Pancreas (tissue), 10 donors: ENCODE data around the gene PRRG3. TPM values are rescaled to one million over a fixed set of nuclear protein-coding genes. Genes with fewer than 3 reads are reported as not detected.

Experiments used
- ATAC-seq, 4 donors: fragments of 200-7000 bp; cut with Tn5 transposase; one replicate each; pipeline versions ENCODE4 v1.8.0 to v1.9.1; 2020; ENCODE audit warnings: mild to moderate bottlenecking in 4 of 4, moderate library complexity in 4 of 4
- DNase-seq, 6 donors: peaks; one replicate each; pipeline ENCODE4 v3.0.0-alpha.2; 2020
- FAIRE-seq: peaks from 2 replicates; lab custom pipeline; 2012; peaks lifted over from hg19 to GRCh38; lab: Jason Lieb, UNC
- H3K27ac ChIP-seq, 4 donors: fragments of 200-600 bp; sonication (generic); 1 replicate in 3 of 4; 2 replicates in 1 of 4; pipeline versions ENCODE4 v1.5.0 to v1.8.0; 2020
- H3K27me3 ChIP-seq, 4 donors: fragments of 200-600 bp; one replicate each; pipeline ENCODE4 v1.8.0; 2021
- H3K36me3 ChIP-seq, 3 donors: fragments of 200-600 bp; sonication (generic) in 1 of 3; one replicate each; pipeline versions ENCODE4 v1.5.0 to v1.8.0; 2020 to 2021
- H3K4me1 ChIP-seq, 3 donors: fragments of 200-600 bp; one replicate each; pipeline ENCODE4 v1.8.0; 2021
- H3K4me3 ChIP-seq, 4 donors: fragments of 200-600 bp; sonication (generic) in 2 of 4; one replicate each; pipeline versions ENCODE4 v1.5.0 to v1.8.0; 2020 to 2021
- H3K9me3 ChIP-seq, 4 donors: fragments of 200-600 bp; one replicate each; pipeline ENCODE4 v1.8.0; 2021
- CTCF ChIP-seq, 4 donors: fragments of 200-600 bp; sonication (generic) in 3 of 4; IDR thresholded peaks; one replicate each; pipeline versions ENCODE4 v1.5.0 to v1.8.0; 2021; ENCODE audit warnings: antibody characterized with exemption in 4 of 4
- WGBS, 2 donors: extraction: QIAGEN DNeasy Blood & Tissue Kit; methylation state at CpG; one replicate each; pipeline ENCODE4 v1.1.7; 2013; 5-methylcytosine and 5-hydroxymethylcytosine counted together
- intact Hi-C, 3 donors: fragments of 100-400 bp; cut with DNase I; formaldehyde crosslinking; loops; one replicate each; pipeline versions ENCODE4 v1.11.1 to v1.14.2; 2022
- polyA plus RNA-seq, 2 donors: library from polyadenylated mRNA; stranded (reverse); fragments of 200-250 nt; gene quantifications; one replicate each; pipeline ENCODE4 v1.2.3, GENCODE V29; 2013
- total RNA-seq, 6 donors: library from RNA; stranded (reverse); fragmentation: NEBNext Ultra II Directional in 4 of 6; extraction: Animal tissue kit (Norgen Biotek cat#: 25700) in 4 of 6; gene quantifications; one replicate each; pipeline versions ENCODE4 v1.2.1 to v1.2.4, GENCODE V29; 2021 to 2023
- donor health status: healthy with polysubstance abuse.
- donor health status: DM: no; HTN: no; CAD: no; lungs with moderate emphysema.
- donor health status: DM: no; HTN: no; CAD: no.
- donor health status: control.
- donor health status: control.
- donor health status: Bipolar disorder and iron deficiency.
- donor health status: DM: yes; HTN: yes; CAD: no.
- donor health status: DM: no; HTN: no; CAD: no.
- donor health status: DM: no; HTN: no; CAD: no.
- donor health status: DM: yes; HTN: yes; CAD: no.

Gene PRRG3
- total and polyA plus RNA-seq, 8 donors, result 0.02 to 0.41 (median 0.11) TPM; not detected in 2

- Histone ChIP-seq H3K4me3 (no peak overlapping the region), H3K4me1 (no peaks in the 10 kb centered on the region), H3K9me3 (no peaks in the 10 kb centered on the region), H3K27me3 (no peaks in the 10 kb centered on the region), H3K36me3 (no peaks in the 10 kb centered on the region), H3K27ac (no peak overlapping the region)
- no peak for DNase-seq
- no peak for TF ChIP-seq CTCF (IDR thresholded peaks at IDR 0.05)
- no peak for FAIRE-seq
- intact Hi-C loops, result no loop called here
- ATAC-seq, result no peak
- WGBS, 2 donors, result 79 to 87% methylated on average over 15 to 16 of the region's 16 CpGs
Observed at GRCh38 chrX:151700581-151700980, 5.3 kb downstream of the PRRG3 start.

GRCh38 chrX:151701071-151701470, 5.8 kb downstream of the PRRG3 start:
- no peaks in the 10 kb centered on the region for H3K4me1 ChIP-seq
- no peaks in the 10 kb centered on the region for H3K27me3 ChIP-seq
- no peaks in the 10 kb centered on the region for H3K36me3 ChIP-seq
- no peak for FAIRE-seq
- H3K9me3 ChIP-seq, result no peaks in the 10 kb centered on the region
- no peak for TF ChIP-seq CTCF (IDR thresholded peaks at IDR 0.05)
- no peak for ATAC-seq
- DNase-seq, result no peak
- H3K27ac ChIP-seq, result no peak overlapping the region
- no peak overlapping the region for H3K4me3 ChIP-seq
- WGBS, 2 donors, result 90 to 97% methylated on average over 4 of the region's 4 CpGs
- intact Hi-C loops, result no loop called here

- Histone ChIP-seq H3K4me3 (no peak overlapping the region), H3K4me1 (no peaks in the 10 kb centered on the region), H3K27ac (no peak overlapping the region), H3K27me3 (no peaks in the 10 kb centered on the region), H3K9me3 (no peaks in the 10 kb centered on the region), H3K36me3 (no peaks in the 10 kb centered on the region)
- no peak for DNase-seq
- TF ChIP-seq CTCF (IDR thresholded peaks at IDR 0.05), result no peak
- intact Hi-C loops, result no loop called here
- 80 to 91% methylated on average over 7 of the region's 7 CpGs for WGBS, 2 donors
- ATAC-seq, result no peak
- no peak for FAIRE-seq
Observed at GRCh38 chrX:151701531-151701930, 6.3 kb downstream of the PRRG3 start.

- H3K27me3 ChIP-seq, result no peaks in the 10 kb centered on the region
- no peaks in the 10 kb centered on the region for H3K36me3 ChIP-seq
- ATAC-seq (peak in 1 of 4 donors; percentile 17), FAIRE-seq (no peak), DNase-seq (no peak)
- intact Hi-C loops, result no loop called here
- no peak overlapping the region for H3K4me3 ChIP-seq
- TF ChIP-seq CTCF (IDR thresholded peaks at IDR 0.05), result no peak
- WGBS, 2 donors, result 79 to 95% methylated on average over 9 of the region's 9 CpGs
- H3K27ac ChIP-seq, result no peak overlapping the region
- no peaks in the 10 kb centered on the region for H3K9me3 ChIP-seq
- H3K4me1 ChIP-seq, result no peaks in the 10 kb centered on the region
Observed at GRCh38 chrX:151702026-151702714, 6.9 kb downstream of the PRRG3 start.

- FAIRE-seq (no peak), ATAC-seq (peak; percentile 37 to 65 (median 46)), DNase-seq (peak in 3 of 6 donors; percentile 10 to 44 (median 38))
- WGBS, 2 donors, result 47 to 51% methylated on average over 7 of the region's 7 CpGs
- Histone ChIP-seq H3K4me3 (no peak overlapping the region), H3K9me3 (no peaks in the 10 kb centered on the region), H3K36me3 (no peaks in the 10 kb centered on the region), H3K4me1 (no peaks in the 10 kb centered on the region), H3K27me3 (no peaks in the 10 kb centered on the region), H3K27ac (no peak overlapping the region)
- no peak for TF ChIP-seq CTCF (IDR thresholded peaks at IDR 0.05)
- intact Hi-C loops, result no loop called here
Observed at GRCh38 chrX:151702741-151703340, 7.6 kb downstream of the PRRG3 start.
